Superior temporal gyrus (tissue), 1 donor: ENCODE results near the gene CORO2B.
"Not testable (repeated sequence)": the region's sequence is repeated elsewhere in the genome, so short reads cannot be mapped to it uniquely, and the experiment has no call there.

Experiments
- DNase-seq: peaks from one replicate; pipeline ENCODE4 v3.0.0-alpha.2; 2016; ENCODE audit errors: extremely low spot score

CORO2B gene

DNA sequence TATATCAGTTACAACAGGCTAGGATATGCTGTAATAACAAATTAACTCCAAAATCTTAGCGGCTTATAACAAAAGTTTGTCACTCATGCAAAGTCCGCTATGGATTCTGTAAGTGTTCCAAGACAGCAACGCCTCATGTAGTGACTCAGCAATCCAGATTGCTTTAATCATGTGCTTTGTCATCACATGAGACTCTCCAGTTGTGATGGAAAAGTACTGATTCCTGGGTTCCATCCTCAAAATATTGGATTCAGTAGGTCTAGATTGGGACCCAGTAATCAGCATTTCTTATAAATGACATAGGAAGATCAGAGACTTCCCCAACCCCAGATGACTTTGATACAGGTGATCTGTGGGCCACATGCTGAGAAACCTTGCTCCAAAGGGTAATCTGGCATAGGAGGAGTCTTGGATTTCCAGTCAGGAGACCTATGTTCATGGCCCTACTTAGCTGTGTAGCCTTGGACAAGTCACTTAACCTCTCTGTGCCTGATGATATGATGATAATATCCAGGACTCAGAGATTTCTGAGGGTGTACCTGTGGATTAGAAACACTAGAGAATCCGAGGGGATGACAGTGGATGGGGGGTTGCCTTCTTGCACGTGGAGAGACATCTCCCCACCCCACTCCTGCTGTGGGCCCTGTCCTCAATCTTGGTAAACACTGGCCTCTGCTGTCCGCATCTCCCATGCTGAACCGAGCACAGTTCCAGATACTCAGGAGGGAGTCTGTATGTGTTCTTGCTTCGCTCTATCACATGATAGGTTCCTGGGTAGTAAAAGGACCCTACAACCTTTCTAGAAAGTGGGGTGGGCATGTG, 65.5 kb downstream of the CORO2B start:
- peak; percentile 81 for DNase-seq

DNA sequence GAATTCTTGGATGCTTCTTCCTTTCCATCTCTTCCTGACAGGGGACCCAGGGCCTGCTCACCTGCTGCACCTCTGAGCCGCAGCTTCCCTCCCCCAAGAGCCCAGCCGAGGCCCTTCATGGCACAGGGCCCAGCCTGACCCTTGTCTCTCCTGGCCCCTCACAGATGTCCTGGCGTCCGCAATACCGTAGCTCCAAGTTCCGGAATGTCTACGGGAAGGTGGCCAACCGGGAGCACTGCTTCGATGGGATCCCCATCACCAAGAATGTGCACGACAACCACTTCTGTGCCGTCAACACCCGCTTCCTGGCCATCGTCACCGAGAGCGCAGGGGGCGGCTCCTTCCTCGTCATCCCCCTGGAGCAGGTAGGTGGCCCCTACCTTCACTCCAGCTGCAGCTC, 66.2 kb downstream of the CORO2B start:
- DNase-seq, result no peak

DNA sequence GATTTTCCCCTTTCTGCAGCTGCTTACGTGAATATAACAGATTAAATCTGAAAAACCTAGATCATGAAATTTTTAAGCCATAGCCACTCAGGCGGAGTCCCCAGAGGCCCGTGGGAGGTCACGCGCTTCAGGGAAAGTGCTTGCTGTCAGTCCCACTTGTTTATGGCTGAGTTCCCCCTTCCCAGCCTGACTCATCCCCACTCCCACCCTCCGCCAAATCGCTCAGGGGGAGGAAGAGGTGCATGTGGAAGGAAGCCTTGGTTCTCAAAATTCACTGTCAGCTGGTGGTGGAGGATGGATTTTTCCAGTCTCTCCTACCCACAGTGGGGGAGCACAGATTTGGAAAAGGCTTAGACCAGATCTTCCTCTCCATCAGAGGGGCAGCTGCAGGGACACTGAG, 67.4 kb downstream of the CORO2B start:
- DNase-seq, result no peak

DNA sequence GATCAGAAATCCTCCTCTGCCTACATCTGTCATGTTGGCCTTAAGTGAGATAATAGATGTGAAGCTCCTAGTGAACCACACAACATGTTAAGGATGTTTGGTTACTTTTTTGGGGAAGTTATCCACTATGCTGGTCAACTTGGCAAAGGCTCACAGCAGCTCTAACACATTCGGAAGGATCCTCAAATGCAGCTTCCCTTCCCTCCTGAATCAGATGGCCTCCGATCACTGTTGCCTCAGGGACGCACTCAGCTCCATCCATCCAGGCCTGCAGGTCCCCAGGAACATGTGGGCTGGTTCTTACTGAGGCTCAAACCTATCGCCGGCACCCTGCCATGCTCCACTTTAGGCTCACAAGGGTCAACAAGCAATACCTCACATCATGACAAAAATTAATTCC, 67.9 kb downstream of the CORO2B start:
- DNase-seq, result no peak

DNA sequence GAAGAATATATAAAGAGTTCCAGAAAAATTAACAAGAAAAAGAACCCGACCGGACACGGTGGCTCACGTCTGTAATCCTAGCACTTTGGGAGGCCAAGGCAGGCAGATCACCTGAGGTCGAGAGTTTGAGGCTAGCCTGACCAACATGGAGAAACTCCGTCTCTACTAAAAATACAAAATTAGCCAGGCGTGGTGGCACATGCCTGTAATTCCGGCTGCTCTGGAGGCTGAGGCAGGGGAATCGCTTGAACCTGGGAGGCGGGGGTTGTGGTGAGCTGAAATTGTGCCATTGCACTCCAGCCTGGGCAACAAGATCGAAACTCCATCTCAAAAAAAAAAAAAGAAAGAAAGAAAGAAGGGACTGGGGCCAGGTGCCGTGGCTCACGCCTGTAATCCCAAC, 68.6 kb downstream of the CORO2B start:
- not testable (repeated sequence) for DNase-seq

DNA sequence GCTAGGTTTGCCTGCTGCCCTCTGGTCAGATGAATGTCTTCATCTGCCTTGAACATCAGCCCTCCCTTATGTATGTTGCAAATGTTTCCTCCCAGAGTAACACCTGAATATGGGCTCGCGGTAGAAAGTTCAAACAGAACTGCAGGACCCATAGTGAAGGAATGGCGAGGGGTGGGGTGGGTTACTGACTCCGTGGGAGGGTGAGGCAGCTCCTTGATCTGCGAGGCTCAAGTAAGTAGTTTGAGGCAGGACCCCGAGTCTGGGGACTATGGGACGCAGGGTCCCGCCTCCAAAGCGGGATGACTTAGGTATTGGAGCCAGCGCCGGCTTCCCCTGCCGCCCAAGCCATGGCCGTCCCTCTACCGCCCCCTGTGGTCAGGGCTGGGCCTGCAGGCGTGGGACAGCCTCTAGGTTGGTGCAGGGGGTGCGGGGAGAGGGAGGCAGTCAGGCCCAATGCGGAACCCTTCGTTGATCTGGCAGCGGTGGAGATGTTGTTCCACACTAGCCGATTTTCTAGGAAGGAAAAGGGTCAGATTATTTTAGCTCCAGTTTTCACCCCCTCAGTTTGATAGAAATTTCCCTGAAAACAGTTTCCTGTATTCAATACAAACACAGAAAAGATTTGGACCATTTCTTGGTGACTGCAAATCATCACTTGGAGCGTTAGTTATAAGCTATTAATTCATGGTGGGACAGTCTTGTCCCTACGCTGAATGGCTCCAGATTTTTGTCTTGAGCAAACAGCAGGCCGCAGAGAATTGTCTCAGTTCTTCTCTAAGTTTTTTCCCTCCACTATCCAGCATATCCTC, 72.3 kb downstream of the CORO2B start:
- DNase-seq, result no peak

DNA sequence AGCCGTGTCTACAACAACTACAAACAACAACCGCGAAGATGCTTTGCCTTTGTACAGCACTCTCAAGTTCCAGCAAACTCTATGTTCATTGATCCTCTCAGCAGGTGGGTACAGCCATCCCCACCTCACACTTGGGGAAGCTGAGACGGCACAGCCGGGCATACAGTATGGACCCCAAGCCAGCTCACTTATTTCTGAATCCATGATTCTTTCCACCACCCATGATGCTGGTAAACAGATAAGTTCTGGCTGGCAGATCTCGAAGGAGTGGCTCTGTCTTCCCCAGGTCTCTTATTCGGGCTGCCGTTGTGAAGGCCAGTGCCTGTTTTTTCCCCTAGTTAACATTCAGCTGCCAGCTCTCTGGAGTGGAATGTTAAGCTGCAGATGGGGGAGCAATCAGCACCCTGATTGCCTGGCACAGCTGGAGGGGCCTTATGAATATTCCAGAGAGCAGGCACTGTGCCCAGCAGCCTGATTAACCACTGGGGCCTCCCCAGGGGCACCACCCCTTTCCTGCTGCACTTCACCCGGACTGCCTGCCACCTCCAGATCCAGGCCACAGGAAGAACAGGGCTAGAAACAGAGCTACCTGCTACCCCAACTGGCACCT, 73.2 kb downstream of the CORO2B start:
- DNase-seq, result peak; percentile 93

DNA sequence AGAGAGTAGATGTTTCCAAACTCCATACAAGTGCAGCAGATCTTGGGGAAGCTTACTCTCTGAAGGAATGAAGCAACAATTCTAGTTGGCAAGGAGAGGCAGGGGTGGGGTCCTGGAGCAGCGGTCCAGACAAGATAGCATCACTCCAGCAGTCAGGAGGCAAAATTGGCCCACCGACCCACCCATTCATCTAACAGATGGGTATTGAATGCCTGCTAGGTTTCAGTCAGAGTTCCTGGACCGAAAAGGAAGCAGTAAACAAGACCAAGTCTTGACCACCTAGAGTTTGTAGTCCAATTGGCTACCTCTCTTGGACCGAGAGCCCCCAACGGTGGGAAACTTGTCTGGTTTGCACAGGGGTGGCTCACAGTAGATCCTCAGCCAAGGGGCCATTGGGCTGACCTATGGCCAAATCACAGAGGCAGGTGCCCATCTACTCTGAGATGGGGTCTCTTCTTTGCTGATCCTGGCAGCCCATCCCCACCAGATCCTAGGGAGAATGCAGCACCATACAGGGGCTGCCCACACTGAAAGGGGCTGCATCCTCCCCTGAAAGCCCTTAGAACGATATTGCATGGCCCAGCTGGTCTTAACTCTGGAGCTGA, 74.3 kb downstream of the CORO2B start:
- DNase-seq, result no peak

DNA sequence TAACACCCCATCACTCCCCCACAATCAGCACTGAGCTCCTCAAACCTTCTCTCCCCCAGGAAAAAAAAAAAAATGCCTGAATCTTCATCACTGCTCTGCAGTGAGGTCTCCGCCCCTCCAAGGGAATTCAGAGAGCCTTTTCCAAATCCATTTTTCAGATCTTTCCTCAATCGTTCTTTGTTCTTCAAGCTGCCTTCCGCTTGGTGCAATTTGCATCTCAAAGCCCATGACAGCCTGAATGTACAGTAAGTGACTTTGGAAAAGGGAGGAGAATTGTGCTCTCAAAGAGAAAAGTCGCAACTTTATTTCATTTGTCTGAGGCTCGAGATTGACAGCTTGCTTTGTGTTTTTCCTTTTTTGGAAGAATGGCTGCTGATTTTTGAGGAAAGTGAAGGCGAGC, 75.0 kb downstream of the CORO2B start:
- no peak for DNase-seq

DNA sequence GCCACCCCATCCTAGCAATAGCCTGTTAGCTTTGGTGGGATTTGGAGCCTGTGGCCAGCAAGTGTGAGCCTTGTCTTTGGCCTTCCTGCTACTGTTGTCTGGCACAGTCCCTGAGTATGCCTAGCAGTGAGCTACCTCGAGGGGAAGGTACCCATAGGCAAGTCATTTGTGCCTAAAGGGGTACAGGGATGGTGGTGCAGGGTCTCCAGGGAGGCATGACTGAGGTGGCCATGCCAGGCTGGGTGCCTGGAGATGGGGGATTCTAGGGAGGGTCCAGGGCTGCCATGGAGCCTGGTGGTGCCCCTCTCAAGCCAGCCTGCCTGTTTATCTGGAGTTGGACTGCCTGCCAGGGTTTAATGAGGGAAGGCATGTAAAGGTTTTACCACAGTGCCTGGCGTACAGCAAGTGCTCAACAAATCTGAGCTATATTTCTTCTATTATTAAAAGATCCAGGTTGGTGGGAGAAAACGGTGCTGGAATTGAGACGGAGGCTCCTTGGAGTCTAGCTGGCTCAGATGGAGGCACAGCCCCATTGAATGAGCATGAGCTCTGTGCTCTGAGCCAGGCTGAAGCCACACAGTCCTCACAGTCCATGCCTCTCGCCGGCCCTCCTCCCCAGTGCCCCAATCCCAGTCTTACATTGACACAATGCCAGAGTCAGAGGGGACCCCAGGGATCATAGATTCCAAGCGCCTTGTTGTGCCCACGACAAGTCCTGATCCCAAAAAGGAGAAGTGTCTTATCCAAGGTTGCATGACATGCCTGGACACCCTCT, 76.2 kb downstream of the CORO2B start:
- DNase-seq, result no peak

DNA sequence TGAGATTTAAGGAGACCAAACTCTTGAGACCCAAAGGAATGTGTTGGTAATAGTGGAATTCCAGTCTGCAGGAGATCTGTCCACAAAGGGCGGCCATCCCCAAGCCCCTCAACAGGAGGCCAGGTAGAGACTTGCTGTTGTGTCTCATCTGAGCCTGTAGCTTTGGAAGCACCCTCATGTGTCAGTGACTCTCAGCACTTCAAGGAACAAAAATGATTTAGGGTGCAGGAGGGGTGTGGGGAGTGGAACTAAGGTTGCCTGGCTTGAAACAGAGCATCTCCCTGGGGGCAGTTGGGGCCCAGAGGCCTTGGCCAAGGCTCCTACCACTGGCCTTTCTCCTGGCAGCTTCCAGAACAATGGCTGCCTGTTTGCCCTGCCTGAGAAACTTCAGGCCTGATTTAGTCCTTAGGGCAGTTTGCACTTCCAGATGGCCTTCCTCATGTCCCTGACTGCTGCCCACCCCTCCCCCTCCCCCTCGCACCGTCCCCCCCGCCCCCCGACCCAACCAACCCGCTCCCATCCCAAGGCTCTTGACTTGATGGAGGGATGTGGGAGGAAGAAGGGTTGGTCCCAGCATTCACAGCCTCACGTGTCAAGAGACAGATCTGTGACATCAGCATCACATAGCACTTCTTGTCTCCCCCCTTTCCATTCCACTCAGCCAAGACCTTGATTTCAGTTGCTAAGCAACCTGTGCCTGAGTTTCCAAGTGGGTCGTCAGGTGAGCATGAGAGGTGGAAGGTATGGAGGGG, 77.1 kb downstream of the CORO2B start:
- no peak for DNase-seq

DNA sequence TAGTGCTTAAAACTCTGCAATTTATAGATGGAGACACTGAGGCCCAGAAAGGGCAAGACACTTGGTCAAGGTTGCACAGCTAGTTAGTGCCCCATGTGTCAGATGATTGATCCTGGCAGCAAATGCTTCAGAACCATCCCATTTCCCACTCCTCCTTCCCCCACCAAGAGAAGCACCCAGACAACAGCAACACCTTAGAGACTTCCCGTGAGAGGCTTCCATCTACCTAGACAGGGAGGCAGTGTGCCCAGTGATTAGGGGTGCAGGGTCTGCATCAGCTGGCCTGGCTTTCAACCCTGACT, 77.6 kb downstream of the CORO2B start:
- no peak for DNase-seq

DNA sequence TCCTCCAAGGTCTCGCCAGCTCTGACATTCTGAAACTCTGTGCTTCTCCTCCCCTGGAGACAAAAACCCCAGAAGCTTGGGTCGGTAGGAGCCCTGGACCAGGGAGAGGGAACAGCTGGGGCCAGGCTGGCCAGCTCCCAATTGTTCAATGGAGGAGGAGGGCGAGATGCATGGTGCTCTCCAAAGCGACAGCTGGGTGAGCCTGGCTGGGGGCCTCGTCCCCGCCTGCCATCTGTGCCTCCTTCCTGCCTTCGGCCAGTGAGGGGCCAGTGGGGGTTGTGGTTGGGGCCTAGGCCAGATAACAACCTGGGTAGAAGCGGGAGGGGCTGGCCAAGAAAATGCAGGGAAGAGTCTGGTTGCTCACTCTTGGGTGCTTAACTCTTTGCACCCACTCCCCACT, 79.4 kb downstream of the CORO2B start:
- peak; percentile 77 for DNase-seq

DNA sequence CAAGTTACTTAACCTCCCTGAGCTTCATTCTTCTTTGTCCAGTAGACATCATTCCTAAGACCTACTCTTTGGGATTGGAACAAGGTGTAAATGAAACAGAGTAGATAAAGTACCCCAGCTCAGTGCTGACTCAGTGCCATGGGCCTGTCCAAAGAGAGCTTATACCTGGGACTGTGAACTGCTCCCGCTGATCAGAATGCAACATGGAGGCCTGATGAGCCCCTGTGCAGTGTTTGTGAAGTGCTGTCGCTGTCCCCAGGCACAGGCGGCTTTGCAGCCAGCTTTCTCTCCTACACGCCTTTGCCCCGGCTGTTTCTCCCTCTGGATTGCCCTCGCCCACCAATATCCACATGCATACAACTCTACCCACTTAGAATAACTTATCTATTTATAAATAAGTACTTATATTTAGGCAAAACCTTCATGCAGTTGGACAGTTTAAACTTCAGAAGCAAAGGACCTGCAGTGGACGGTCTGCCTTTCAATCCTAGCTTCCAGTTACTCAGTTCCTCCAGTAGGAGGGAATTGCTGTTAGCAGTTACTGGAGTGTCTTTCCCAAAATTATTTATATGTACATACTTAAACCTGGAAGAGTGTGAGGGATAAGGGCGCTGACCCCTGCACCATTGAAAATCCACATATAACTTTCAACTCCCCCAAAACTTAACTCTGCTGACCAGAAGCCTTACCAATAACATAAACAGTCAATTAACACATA, 80.0 kb downstream of the CORO2B start:
- no peak for DNase-seq

DNA sequence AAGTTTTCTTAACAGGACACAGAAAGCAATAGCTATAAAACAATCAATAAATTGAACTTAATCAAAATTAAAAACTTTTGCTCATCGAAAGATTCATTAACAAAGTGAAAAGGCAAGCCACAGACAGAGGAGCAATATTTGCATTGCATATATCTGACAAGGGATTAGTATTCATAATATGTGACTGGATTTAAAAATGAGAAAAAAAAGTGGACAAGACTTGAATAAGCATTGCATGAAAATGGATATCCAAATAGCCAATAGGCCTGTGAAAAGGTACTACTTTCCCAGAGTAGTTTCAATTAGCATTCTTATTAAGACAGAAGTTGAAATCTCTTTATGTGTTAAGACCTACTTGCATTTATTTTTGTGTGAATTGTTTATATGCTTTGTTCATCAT, 84.7 kb downstream of the CORO2B start:
- no peak for DNase-seq

DNA sequence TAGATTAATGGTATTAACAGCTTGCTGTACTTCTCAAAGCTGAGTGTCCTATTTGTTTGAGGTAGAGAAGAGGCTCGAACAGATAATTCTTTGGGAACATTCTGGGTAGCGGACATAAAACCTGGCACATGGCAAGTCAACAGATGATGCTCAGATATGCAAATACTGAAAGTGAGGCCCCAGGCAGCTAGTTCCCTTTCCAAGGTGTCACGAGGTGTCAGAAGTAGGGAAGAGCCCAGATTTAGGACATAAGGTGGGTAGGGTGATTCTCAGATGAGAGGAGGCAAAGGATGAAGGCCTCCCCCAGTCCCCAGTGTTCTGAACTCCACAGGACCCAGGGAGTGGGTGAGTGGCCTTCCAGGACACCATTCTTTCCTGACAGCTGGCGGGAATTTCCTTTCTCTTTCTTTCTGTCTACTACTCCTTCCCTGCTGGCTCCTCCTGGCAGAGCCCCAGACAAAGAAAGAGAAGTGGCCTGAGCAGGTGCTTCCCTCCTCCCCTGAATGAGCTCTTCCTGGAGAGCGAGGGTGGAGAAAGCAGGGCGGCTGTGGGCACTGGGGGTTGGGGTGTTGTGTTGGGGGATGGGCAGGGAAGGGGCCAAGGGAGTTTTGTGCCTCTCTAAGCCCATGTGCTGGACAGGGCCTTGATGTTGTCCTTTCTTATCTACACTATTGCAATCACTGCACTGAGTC, 87.5 kb downstream of the CORO2B start:
- no peak for DNase-seq

DNA sequence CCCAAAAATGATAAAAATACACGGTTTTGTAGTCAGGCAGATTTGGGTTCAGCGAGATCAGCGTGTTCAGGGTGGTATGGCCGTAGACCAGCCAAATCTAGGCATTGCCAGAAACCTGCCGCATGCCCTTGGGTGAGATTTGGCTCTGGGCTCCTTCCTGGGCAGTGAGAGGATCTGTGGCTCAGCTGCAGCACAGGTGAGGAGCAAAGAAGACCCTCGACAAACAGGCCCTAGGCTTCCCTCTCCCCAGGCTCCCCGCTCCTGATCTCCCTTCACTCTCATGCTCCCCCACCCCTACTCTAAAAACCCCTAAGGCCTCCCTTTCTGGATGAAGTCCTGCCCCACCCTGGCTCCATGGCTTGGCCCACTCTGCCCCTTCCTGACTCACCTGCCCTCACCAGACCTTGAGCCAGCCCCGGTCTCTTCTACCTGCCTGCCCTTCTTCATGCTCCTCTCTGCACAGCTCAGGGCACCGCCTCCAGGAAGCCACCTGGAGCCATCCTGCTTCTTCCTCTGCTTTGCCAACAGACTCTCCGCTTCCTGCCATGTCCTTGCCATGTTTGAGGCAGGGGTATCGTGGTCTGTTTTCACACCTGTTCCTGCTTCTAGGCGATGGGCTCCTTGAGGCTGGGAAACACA, 88.1 kb downstream of the CORO2B start:
- DNase-seq, result no peak

DNA sequence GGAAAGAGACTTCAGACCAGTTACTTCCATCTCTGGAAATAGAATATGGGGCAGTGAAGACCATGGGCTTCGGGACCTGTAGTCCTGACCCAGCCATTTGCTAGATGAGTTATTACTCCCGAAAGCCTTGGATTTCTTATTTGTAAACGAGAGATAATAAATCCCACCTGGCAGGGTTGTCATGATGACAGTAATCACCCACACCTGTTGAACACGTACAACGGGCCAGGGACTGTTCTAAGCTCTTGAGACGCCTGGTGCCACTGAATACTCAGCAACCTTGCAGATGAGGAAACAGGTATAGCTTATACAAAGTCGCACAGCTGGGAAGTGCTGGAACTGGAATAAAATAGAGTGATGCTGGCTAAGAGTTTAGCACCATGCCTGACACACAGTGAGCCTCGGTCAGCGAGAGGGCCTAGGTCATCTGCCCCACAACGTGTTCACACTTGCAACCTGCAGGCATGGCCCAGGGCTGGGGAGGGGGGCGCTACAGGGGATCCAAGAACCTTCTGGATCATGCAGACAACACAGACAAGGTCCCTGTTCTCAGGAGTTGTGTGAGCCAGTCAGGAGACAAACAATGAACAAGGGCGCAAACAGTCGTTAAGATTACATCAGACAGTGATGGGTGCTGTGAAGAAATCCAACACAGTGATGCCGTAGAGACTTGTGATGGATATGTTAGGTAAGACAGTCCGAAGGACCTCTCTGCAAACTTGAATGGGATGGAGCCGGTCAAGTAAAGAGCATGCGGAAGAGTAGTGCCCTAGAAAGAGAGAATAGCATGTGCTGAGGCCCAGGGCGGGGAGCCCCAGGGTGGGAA, 89.2 kb downstream of the CORO2B start:
- DNase-seq, result no peak
